HCT116 (cell line): Measurements from ENCODE around the gene PPM1E. TPM values are rescaled to one million over a fixed set of nuclear protein-coding genes. Genes with fewer than 3 reads are reported as not detected.

ENCODE experiments used
- ATAC-seq: fragments of 200-7000 bp; cut with Tn5 transposase; 2 replicates; pipeline ENCODE4 v1.9.1; 2020; ENCODE audit warnings: mild to moderate bottlenecking, moderate library complexity
- BruUV-seq: library from RNA; stranded (reverse); fragments of 400-500 nt; replicated peaks from 2 replicates; lab custom pipeline; 2021; lab: Mats Ljungman, UMichigan
- CTCF ChIA-PET: fragments of 300-600 bp; sonication (Branson Sonifier 250); formaldehyde crosslinking; loops from one replicate; lab custom pipeline; 2021; ENCODE audit warnings: antibody characterized with exemption; lab: Charles Lee
- POLR2A ChIA-PET: fragments of 300-600, 350-600 bp; sonication (Branson Sonifier 250); formaldehyde crosslinking; loops from one replicate; lab custom pipeline; 2021; ENCODE audit warnings: antibody characterized with exemption; lab: Charles Lee
- RAD21 ChIA-PET, 2 experiments: fragments of 300-600 bp; sonication (Branson Sonifier 250); formaldehyde crosslinking; loops; one replicate each; lab custom pipeline; 2023; ENCODE audit warnings: low total read pairs in 2 of 2; ENCODE audit not compliant: uncharacterized antibody in 2 of 2, unreplicated experiment in 2 of 2, low non-redundant PET in 1 of 2; lab: Charles Lee
- DNase-seq: peaks from one replicate; pipeline ENCODE4 v3.0.0-alpha.2; 2010; ENCODE audit warnings: low read depth, low spot score
- H2AFZ ChIP-seq: fragments of 200-600 bp; shearing (Covaris generic), sonication (generic); 2 replicates; pipeline ENCODE4 v1.6.1; 2017; ENCODE audit warnings: low read depth, mixed run types, mixed read lengths, antibody characterized with exemption, low read length; ENCODE audit not compliant: poor library complexity, severe bottlenecking
- H3K27ac ChIP-seq: 2 replicates; pipeline ENCODE4 v1.5.1; 2012; ENCODE audit warnings: low read depth, low read length
- H3K27me3 ChIP-seq: fragments of 200-600 bp; sonication (generic); 2 replicates; pipeline ENCODE4 v1.6.1; 2016; ENCODE audit warnings: mixed run types, low read length, mixed read lengths; ENCODE audit not compliant: insufficient read depth
- H3K36me3 ChIP-seq, 2 experiments: fragments of 200-500 bp in 1 of 2; fragments of 200-600 bp in 1 of 2; sonication (Bioruptor generic) in 1 of 2; sonication (generic) in 1 of 2; 2 replicates each; pipeline versions ENCODE4 v1.5.1 to v1.6.1; 2014 to 2016; ENCODE audit warnings: low read length in 2 of 2, inconsistent platforms in 1 of 2, mixed read lengths in 1 of 2, mixed run types in 1 of 2; ENCODE audit not compliant: insufficient read depth in 2 of 2, control insufficient read depth in 1 of 2
- H3K4me1 ChIP-seq, 2 experiments: fragments of 200-600 bp in 1 of 2; sonication (generic) in 1 of 2; 2 replicates each; pipeline versions ENCODE4 v1.5.1 to v1.6.1; 2012 to 2017; ENCODE audit warnings: low read length in 2 of 2, inconsistent platforms in 1 of 2, mild to moderate bottlenecking in 1 of 2, mixed read lengths in 1 of 2, mixed run types in 1 of 2, moderate library complexity in 1 of 2; ENCODE audit not compliant: insufficient read depth in 2 of 2, control insufficient read depth in 1 of 2
- H3K4me2 ChIP-seq: fragments of 200-600 bp; sonication (generic); 2 replicates; pipeline ENCODE4 v1.6.1; 2017; ENCODE audit warnings: mixed run types, low read length, mixed read lengths
- H3K4me3 ChIP-seq, 2 experiments: fragments of 200-600 bp in 1 of 2; sonication (generic) in 1 of 2; replicated peaks in 1 of 2; 2 replicates each; pipeline ENCODE4 v1.5.1; 2011 to 2016; ENCODE audit warnings: low read length in 2 of 2, control low read depth in 1 of 2, low read depth in 1 of 2, mild to moderate bottlenecking in 1 of 2, mixed read lengths in 1 of 2, mixed run types in 1 of 2
- H3K79me2 ChIP-seq: fragments of 200-600 bp; sonication (generic); 2 replicates; pipeline ENCODE4 v1.6.1; 2017; ENCODE audit warnings: mild to moderate bottlenecking, mixed run types, low read length, moderate library complexity, mixed read lengths; ENCODE audit not compliant: insufficient read depth
- H3K9ac ChIP-seq: fragments of 200-600 bp; sonication (generic); 2 replicates; pipeline ENCODE4 v1.6.1; 2016; ENCODE audit warnings: low read length, mixed read lengths
- H3K9me2 ChIP-seq: fragments of 200-600 bp; sonication (generic), shearing (Covaris generic); 2 replicates; pipeline ENCODE4 v1.6.1; 2017; ENCODE audit warnings: mixed run types, mild to moderate bottlenecking, moderate library complexity; ENCODE audit not compliant: insufficient read depth
- H3K9me3 ChIP-seq, 2 experiments: fragments of 200-500 bp in 1 of 2; fragments of 200-600 bp in 1 of 2; sonication (Bioruptor generic) in 1 of 2; sonication (generic) in 1 of 2; 2 replicates each; pipeline ENCODE4 v1.6.1; 2014 to 2017; ENCODE audit warnings: low read length in 2 of 2, mixed read lengths in 2 of 2, inconsistent platforms in 1 of 2, low read depth in 1 of 2, mild to moderate bottlenecking in 1 of 2, mixed run types in 1 of 2, moderate library complexity in 1 of 2; ENCODE audit not compliant: control insufficient read depth in 1 of 2, insufficient read depth in 1 of 2
- H4K20me1 ChIP-seq: fragments of 200-600 bp; sonication (generic), shearing (Covaris generic); 2 replicates; pipeline ENCODE4 v1.6.1; 2017; ENCODE audit warnings: mixed run types, mild to moderate bottlenecking, moderate library complexity; ENCODE audit not compliant: insufficient read depth
- CEBPB ChIP-seq: IDR thresholded peaks from 2 replicates; pipeline ENCODE4 v1.6.1; 2012; ENCODE audit warnings: low read depth
- CTCF ChIP-seq, 3 experiments: fragments of 200-600 bp in 1 of 3; sonication (generic) in 1 of 3; IDR thresholded peaks in 2 of 3; conservative IDR thresholded peaks in 1 of 3; 2 replicates each; pipeline ENCODE4 v1.5.1; 2012 to 2017; ENCODE audit warnings: low read depth in 2 of 3, low read length in 2 of 3, antibody characterized with exemption in 1 of 3, borderline replicate concordance in 1 of 3, control low read depth in 1 of 3, mild to moderate bottlenecking in 1 of 3, mixed read lengths in 1 of 3, mixed run types in 1 of 3, moderate library complexity in 1 of 3; ENCODE audit not compliant: insufficient read depth in 1 of 3
- EGR1 ChIP-seq: IDR thresholded peaks from 2 replicates; pipeline ENCODE4 v1.6.1; 2012; ENCODE audit warnings: low read depth
- EZH2phosphoT487 ChIP-seq: fragments of 200-600 bp; IDR thresholded peaks from 2 replicates; pipeline ENCODE4 v1.6.1; 2018; ENCODE audit warnings: antibody characterized with exemption, borderline replicate concordance
- FOSL1 ChIP-seq: IDR thresholded peaks from 2 replicates; pipeline ENCODE4 v1.6.1; 2012; ENCODE audit warnings: low read depth
- POLR2AphosphoS5 ChIP-seq: IDR thresholded peaks from 2 replicates; pipeline ENCODE4 v1.6.1; 2011; ENCODE audit warnings: mild to moderate bottlenecking, low read depth, low read length, moderate library complexity
- SRF ChIP-seq: IDR thresholded peaks from 2 replicates; pipeline ENCODE4 v1.6.1; 2012; ENCODE audit warnings: low read depth
- TCF7L2 ChIP-seq: IDR thresholded peaks from 2 replicates; pipeline ENCODE4 v1.7.0; 2011; ENCODE audit warnings: borderline replicate concordance, inconsistent platforms; ENCODE audit not compliant: insufficient read depth, insufficient read length; ENCODE audit errors: extremely low read depth
- ZFX ChIP-seq: fragments of 450-650 bp; IDR thresholded peaks from 2 replicates; pipeline ENCODE4 v1.6.1; 2017
- intact Hi-C: fragments of 100-400 bp; cut with micrococcal nuclease; formaldehyde crosslinking; loops from 2 replicates; pipeline ENCODE4 v1.10.0; 2022
- total RNA-seq: library from RNA; stranded (reverse); gene quantifications from one replicate; pipeline ENCODE4 v1.2.1, GENCODE V29; 2021; ENCODE audit not compliant: unreplicated experiment

PPM1E gene
- total RNA-seq, 1 experiment from 2014 or later: 0.02 TPM

GRCh38 chr17:58808609-58809563 is 53.2 kb downstream of the PPM1E start:
- Histone ChIP-seq H3K27ac (no peak overlapping the region), H3K4me2 (no peak overlapping the region), H3K9me2 (no peaks in the 10 kb centered on the region), H3K79me2 (no peaks in the 10 kb centered on the region), H2AFZ (peak overlapping the region; percentile 2), H3K4me1 (no peaks in the 10 kb centered on the region), H3K9ac (no peak overlapping the region), H4K20me1 (no peaks in the 10 kb centered on the region), H3K27me3 (no peaks in the 10 kb centered on the region), H3K9me3 (no peaks in the 10 kb centered on the region), H3K4me3 (no peak overlapping the region), H3K36me3 (no peaks in the 10 kb centered on the region)
- ChIA-PET RAD21 (no interaction called here), POLR2A (no interaction called here), CTCF (no interaction called here)
- no peak for ATAC-seq
- no TSS peak for BruUV-seq
- no peak for TF ChIP-seq CTCF (IDR thresholded peaks at IDR 0.05 in 2 of 3, conservative IDR thresholded peaks at IDR 0.05 in 1 of 3; ENCODE audit: borderline replicate concordance in 1 of 3, insufficient read depth in 1 of 3, low read depth in 2 of 3, low read length in 2 of 3)
- no peak for TF ChIP-seq ZFX
- TF ChIP-seq SRF: no peak
- TF ChIP-seq POLR2AphosphoS5: no peak
- TF ChIP-seq EZH2phosphoT487: no peak
- no peak for TF ChIP-seq CEBPB
- TF ChIP-seq TCF7L2: no peak
- TF ChIP-seq EGR1: no peak
- no peak for TF ChIP-seq FOSL1
- intact Hi-C loops: no loop called here
- no peak for DNase-seq
